ENCODE data around the gene SH2D1B. TPM values are rescaled to one million over a fixed set of nuclear protein-coding genes. Genes with fewer than 3 reads are reported as not detected.
"Not testable (repeated sequence)": the region's sequence is repeated elsewhere in the genome, so short reads cannot be mapped to it uniquely, and the experiment has no call there.

SH2D1B gene
- total RNA-seq, 1 donor from 2014 or later = not detected

DNA sequence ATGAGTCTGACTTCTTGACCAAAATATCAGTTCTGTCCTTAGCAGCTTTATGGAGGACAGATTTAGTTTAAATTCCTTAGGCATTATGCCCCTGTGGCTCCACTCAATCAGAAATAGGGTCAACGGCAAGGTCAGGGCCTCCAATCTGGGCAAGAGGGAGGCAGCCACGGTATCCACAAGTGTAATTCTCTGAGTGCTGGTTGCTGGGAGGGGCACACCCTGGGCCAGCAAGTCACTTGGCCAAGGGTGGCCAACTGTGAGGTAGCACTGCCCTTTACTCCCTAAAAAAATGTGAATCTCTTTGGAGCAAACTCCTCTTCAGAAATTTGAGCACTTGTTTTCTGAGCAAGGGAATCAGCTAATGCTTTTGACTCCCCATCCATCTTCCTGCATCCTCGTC, 48.1 kb downstream of the SH2D1B start:
- no peak for DNase-seq (ENCODE audit: low spot score)

DNA sequence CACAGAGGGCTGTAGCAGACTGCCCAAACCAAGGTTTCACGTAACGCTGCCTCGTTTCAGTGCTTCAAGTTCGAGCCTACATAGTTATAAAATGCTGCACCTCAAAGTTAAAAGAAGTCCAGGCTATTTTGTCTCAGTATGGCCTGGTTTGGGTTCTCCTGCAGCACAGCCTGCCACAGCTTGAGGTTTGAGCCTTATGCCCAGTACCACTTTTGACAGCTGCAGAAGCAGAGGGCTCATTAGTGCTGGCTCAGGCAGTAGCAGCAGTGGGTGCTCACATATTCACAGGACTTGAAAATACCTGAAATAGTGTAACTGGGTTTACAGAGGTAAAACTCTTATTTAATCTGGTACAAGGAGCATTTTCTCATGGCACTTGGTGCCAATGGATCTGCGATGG, 50.6 kb downstream of the SH2D1B start:
- no peak for DNase-seq (ENCODE audit: low spot score)

DNA sequence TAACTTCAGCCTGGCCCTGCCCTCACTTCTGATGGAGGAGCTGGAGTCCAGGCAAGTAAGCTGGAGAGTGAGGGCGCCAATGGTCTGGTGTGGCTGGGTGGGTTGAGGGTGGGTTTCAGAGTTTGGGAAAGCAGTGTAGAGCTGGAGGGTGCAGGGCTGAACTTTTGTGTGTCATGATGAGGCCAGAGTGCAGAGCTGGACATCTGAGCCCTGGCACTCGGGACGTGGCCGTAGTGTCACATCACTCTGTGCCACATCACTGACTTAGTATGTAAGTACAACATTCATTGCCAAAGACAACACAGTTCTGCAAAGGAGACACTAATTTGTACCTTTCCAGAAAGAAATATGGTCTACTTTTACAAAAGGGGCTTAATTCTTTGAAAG, 51.1 kb downstream of the SH2D1B start:
- no peak for DNase-seq (ENCODE audit: low spot score)

DNA sequence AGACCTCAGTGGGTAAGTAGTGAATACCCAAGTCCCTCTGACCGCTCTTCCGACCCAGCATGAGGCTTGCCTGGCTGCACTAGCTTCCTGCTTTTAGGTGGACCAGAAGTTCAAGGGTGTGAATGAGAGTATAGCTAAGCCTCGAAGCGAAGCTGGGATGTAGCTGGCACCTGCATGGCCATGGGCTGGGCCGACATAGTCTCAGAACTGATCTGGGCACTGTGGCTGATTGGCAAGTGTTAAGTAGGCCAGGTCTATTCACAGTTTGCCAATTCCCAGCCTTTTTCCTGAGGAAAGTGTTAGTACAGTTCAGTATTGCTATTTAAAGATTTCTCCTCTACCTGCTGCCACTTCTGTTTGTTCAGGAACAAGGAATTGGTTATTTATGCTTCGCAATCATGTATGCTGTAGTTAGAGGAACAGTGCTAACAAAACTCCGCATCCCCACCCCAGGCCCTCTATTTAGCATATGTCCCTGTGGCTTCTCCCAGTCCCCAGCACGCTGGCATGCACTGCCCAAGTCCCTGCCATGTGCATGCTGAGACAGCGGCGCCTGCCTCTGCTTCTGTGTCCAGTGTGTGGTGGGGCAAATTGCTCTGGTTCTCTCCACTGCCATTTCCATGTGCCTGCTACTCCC, 51.6 kb downstream of the SH2D1B start:
- DNase-seq (ENCODE audit: low spot score) = no peak

DNA sequence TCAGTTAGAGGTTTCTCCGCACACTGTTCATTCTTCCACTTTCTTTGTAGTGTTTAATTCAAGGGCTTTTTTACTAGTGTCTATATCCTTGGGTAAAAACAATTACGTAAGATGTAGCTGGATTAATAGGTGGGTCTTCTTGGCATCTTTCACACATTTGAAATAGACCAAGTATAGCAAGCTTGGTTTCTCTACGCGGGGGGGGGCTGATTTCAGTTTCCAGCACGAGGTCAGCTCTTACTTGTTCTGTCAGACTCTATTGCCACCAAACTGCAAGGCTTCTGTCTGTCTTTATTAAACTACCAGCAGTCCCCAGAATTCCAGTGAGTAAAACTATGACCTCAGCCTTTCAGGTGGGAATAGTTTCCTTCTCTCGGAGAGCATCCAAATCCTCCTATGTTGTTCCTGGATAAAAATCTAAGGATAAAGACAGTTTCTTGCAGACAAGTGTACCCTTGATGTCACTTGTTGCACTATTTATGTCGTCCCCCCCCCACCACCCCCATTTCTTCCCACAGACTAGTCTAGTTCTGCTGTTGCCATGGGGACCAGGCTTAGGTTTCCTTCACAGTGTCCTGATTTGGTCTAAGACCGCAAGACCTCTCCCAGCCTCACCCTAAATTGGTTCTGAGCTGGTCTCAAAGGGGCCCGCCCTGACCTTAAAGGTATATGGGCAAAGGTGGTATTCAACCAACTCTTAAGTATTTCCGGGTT, 52.3 kb downstream of the SH2D1B start:
- no peak for DNase-seq (ENCODE audit: low spot score)

DNA sequence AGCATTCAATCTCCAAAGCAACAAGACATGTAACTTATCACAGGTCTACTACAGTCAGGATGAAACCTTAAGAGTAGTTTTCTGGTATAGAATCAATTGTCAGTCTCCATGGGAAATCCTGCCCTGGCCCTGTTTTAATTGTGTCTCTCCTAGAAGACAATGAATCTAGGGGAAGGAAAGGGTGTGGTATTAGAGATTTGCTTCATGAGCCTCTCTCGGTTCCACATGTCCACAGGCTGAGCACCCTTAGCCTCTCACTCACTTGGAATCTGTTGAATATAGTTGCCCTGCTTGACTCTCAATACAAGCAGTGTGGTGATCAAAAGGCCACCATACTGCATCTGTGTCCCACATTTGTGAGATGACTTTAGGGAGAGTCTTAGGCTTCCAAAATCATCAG, 53.0 kb downstream of the SH2D1B start:
- no peak for DNase-seq (ENCODE audit: low spot score)

DNA sequence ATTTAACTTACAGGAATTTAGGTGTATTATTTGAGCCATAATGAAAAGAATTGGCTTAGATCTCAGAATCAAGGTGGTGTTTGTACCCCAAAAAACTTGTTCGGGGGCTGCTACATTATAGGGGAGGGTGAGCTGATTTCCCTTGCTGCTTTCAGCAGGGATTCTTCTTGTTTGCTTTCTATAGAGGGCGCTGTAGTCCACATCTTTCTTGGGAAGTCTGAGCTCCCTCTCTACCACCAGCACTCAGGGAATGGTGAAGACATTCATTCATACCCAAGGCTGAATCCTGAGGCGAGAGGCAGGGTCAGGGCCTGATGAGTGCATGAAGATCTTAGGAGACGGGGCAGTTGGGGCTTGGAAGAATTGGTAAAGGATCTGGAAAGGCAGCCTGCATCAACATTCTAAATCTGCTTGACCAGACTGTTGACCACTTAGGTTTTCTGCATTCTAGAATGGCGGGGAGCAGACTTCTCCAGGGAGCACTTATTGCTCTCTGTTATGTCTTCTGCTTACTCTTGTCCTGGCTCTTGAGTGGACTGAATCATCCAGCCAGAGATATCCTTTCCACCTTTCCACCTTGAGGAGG, 54.2 kb downstream of the SH2D1B start:
- no peak for DNase-seq (ENCODE audit: low spot score)

DNA sequence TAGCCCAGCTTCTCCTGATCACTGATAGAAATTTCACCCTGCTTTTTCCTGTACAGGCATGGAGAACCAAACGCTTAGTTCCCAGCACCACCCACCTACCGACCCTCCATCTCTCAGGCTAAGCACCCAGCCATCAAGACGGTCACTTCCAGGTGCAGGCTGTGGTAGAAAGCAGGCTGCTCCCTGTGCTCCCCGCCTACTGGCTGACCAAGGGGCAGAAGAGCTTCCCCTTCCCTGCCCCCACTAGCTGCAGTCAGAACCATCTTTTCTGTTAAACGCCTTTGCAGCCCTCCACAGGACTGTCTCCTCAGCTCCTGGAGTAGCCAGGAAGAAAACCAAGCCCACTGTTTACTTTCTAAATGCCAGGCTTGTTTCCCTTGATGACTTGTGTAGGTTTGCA, 58.2 kb downstream of the SH2D1B start:
- DNase-seq (ENCODE audit: low spot score) = no peak

DNA sequence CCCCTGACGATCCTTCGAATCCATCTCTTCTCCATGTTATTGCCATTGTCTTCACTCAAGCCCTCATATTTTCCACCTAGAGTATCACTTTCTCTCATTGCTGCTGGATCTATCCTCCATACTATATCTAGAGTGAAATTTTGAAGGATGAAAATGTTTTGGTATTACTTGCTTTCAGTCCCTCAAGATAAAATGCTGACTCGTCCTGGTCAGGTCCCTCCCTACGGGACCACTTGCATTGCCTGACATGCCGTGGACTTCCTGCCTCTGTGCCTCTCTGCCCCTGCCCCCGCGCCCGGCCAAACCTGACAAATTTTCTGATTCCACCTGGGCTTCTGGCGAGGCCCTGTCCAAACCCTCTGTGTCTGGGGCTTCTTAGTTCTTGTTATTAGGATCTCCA, 58.9 kb downstream of the SH2D1B start:
- no peak for DNase-seq (ENCODE audit: low spot score)

DNA sequence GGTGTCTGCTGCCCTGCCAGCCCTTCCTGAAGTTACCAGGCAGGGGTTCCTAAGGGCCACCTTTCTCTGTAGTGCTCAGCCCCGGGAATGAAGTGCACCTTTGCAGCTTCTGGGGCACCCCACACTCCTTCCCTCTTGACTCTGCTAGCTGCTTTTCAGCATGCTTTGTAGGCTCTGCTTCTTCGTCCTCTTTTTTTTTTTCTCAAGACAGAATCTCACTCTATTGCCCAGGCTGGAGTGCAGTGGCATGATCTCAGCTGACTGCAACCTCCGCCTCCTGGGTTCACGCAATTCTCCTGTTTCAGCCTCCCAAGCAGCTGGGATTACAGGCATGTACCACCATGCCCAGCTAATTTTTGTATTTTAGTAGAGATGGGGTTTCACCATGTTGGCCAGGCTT, 60.1 kb downstream of the SH2D1B start:
- DNase-seq (ENCODE audit: low spot score) = not testable (repeated sequence)

DNA sequence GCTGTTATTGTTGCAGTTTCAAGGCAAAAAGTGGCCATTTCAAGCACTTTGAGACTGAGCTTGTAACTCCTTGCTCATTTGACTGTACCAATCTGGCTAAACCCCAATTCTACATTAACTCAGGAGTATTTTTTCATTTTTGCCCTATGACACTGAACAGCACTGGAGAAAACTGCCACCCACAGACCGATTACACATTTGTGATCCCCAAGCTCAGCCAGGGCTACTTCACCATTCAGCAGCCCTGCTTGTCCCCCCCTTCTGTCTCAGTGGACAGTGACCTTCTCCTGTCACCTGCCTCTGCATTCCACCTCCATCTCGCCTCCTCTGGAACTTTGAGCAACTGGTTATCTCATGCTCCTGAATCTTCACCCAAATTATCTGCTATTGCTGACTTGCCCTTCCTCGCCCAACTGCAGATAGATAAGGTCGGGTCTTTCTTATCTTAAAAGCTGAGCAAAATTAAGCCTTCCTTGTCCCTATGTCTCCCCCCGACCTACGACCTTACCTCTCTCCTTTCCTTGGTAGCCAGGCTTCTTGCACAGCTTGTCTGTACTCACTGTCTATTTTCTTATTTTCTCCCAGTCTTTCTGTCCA, 60.6 kb downstream of the SH2D1B start:
- no peak for DNase-seq (ENCODE audit: low spot score)

DNA sequence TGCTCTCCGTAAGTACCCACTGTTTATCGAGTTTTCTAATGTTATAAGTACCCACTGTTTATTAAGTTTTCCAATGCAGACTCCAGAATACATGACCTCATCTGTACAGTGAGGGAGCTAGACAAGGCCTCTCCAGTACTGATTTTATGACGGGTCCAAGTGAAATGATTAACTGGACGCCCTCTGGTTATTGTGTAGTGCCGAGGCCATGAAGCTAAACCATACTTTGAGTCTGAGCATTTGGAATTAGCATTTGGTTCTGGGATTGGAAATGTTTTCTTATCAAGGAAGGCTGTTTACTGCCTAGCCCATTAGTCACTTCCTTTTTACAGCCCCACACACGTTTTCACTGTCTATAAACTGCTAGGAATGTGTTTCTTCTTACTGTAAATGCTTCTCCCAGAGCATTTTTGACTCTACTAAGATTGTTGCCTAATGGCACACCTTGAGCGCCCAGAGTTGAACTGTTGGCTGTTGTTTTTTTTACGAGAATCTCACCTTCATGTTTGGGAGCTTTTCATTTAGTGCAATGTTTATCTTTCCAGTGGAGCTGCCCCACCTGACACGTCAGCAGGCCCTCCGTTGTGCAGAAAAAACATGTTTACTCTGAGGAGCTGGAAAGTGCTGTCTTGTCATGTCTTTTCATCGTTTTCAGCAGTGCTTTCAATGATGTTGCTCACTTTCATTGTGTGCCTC, 62.2 kb downstream of the SH2D1B start:
- DNase-seq (ENCODE audit: low spot score) = peak; percentile 17

DNA sequence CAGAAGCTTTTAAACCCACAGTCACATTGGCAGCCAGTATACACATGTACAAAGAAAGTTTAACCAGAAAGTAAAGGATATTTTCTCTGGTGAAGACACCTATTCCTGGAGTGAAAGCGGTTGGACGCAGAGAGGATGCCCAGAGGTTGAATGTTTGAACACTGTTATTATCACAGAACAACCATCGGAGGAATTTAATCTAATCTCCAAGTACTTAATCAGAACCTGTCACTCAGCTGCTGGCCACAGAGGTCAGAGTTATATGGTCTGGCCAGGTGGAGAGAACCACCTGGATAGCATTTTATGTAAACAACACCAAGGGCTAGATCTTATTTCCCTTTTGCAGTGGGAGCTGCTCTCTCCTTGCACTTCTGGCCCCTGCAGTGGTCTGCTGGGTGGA, 64.7 kb downstream of the SH2D1B start:
- DNase-seq (ENCODE audit: low spot score) = no peak

Other genes starting within 250 kb of the SH2D1B start
- not detected for gene SPATA46, start 35.3 kb downstream of the SH2D1B start, total RNA-seq (ENCODE audit: insufficient read depth, low replicate concordance)
- gene C1orf226, start 30.4 kb downstream of the SH2D1B start, total RNA-seq (ENCODE audit: insufficient read depth, low replicate concordance) = 1.7 TPM
- gene UHMK1, start 85.7 kb upstream of the SH2D1B start, total RNA-seq (ENCODE audit: insufficient read depth, low replicate concordance) = 42.6 TPM
- gene UAP1, start 149.6 kb upstream of the SH2D1B start, total RNA-seq (ENCODE audit: insufficient read depth, low replicate concordance) = 103 TPM
- gene DDR2, start 220.3 kb upstream of the SH2D1B start, total RNA-seq (ENCODE audit: insufficient read depth, low replicate concordance) = 69.6 TPM